Measurements from ENCODE around the gene ZNF592.

Gene ZNF592

GRCh38 chr15:84824260-84825007, 76.0 kb downstream of the ZNF592 start:
- no peak for DNase-seq (ENCODE audit: low read depth in 1 of 2, low spot score in 1 of 2)

DNA sequence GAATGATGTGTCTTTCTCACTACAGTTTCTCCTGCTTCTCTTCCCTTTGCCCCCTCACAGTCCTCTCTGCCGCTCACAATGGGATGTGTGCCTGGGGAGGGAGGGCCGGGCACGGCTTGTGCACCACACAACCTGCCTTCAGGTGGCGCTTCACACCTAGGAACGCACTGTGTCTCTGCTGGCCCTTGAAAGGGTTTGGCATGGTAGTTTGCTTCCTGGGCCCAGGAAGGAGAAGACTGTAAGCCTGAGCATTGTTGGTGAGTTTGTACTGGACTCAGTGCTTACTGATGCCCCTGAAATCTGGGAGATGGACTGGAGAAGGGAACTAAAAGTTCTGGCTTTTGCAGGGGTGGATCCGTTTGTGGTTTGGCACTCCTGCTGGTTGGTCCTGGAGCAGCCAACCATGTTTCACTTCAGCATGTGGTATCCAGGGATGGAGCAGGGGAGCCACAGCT, 78.0 kb downstream of the ZNF592 start:
- no peak for DNase-seq (ENCODE audit: low read depth in 1 of 2, low spot score in 1 of 2)

GRCh38 chr15:84827246-84827645, 78.9 kb downstream of the ZNF592 start:
- no peak for DNase-seq (ENCODE audit: low read depth in 1 of 2, low spot score in 1 of 2)

DNA sequence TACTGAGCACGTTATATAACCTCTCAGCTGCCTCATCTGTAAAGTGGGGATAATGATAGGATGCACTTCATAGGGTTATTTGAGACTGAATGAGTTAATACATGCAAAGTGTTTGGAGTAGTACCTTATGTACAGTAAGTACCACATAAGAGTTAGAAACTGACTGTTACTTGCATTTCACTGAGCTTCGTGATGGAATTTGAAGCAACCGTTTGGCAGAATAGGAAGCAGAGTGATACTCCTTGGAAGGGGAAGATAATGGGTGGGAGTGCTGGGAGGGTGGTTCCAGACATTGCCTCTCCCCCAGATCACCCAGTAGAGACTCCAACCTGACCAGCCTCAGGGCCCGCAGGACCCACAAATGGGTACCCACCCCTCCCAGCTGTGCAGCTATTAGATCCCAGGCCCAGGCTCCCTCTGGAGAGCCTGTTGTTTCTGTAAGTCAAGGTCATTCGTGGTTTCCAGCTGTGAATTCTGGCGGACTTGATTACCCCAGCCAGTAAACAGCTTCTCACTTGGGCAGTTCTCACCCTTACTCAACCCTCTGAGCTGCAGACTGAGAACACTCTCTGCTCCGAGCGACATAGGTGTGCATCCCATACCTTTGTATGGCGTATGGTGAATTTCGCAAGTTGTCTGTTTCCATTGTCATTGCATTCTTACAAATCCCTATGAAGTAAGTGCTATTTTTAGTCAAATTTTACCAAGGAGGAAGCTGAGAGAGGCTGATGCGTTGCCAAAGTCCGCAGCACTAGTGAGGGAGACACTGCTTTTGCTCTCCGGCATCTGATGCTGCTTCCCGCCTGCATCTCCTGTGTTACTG, 79.9 kb downstream of the ZNF592 start:
- DNase-seq (ENCODE audit: low read depth in 1 of 2, low spot score in 1 of 2), result no peak

DNA sequence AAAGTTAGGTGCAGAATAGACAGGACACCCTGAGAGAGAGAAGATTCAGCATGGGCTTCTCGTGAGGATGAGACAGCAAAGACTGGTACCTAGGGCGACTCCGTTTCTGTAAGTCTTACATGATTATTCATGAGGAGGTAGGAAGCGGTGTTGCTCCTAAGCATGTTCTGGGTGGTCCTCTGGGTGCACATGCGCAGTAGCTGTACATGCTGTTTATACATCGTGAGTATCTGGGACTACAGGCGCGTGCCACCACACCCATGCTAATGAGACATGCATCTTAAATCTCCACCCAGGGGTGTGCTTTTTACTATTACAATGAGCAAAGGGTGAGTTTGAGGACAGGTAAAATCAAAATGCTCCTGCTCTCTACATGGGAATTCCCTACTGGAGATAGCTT, 81.0 kb downstream of the ZNF592 start:
- DNase-seq (ENCODE audit: low read depth in 1 of 2, low spot score in 1 of 2), result no peak

DNA sequence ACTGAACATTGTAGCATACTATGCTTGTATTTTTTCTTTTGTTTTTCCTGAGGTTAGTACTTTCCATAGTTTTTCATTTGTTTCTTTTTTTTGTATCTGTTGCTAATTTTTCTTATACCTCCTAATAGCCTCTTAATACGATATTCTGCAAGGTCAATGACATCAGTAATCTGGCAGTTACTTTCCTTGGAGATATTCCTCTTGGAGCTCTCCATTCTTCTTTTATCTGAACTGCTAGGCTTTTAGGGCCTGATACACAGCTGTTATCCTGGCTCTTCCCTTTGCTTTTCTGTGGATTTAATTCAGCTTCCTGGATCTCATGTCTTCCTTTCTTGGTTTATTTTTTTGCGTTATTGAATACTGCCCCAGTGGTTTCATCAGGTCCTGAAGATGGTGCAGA, 81.6 kb downstream of the ZNF592 start:
- DNase-seq (ENCODE audit: low read depth in 1 of 2, low spot score in 1 of 2), result no peak

- DNase-seq (ENCODE audit: low read depth in 1 of 2, low spot score in 1 of 2), result no peak
Measured at GRCh38 chr15:84831028-84831427, 82.6 kb downstream of the ZNF592 start.

- DNase-seq (ENCODE audit: low read depth in 1 of 2, low spot score in 1 of 2), result no peak
Measured at GRCh38 chr15:84831613-84832012, 83.2 kb downstream of the ZNF592 start.

DNA sequence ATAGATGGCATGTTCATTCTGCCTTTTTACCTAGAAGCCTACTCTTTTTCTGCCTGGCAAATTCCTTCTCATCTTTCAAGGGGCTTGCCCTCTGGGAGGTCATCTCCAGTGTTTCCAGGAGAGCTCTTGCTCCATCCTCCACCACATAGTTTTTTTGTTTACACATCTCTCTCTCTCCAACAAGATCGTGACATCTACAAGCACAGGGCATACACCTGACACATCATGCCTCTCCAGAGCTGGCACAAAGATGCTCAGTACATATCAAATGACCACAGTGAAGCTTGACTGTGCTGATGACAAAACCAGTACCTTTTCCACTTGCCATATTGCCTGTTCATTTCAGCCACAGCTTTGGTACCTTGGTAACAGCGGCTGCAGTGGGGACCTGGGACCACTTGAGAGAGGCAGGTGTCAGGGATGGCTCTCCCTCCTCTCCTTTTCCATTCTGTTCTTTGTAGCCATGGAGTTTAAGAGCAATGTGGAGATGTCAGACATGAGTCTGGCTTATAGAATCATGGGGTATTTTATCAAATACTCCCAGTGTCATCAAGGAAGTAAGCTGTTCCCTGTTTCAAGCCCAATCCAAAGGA, 84.2 kb downstream of the ZNF592 start:
- DNase-seq (ENCODE audit: low read depth in 1 of 2, low spot score in 1 of 2), result no peak

- no peak for DNase-seq (ENCODE audit: low read depth in 1 of 2, low spot score in 1 of 2)
Measured at GRCh38 chr15:84833447-84834228, 85.2 kb downstream of the ZNF592 start.

DNA sequence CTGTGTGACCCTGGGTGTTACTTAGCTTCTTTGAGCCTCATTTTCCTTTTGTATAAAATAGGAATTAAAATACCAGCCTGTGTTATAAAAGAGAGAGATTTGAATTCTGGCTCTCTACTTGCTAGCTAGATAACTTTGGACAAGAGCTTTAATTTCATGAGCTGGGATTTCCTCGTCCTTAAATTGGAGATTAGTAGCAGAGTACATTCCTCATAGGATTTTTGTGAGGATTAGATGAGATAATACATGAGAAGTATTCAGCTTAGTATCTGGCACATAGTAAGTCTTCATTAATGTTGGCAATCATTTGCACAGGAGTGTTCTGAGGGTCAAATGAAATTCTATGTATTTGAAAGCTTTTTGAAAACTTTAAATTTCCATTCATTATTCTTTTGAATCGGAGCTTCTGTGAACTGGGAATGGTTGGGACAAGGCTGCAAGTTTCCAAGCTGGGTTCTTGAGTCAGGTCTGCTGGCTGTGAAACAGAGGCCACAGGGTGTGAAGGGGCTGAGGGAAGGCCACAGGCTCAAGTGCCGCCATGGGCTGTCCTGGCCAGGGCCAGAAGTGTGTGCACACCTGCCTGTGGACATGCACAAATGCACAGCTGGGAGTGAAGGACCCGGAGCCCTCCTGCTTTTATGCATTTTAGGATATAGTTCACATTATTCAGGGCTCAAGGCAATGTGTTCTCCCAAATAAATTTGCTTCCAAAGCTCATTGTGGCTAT, 86.0 kb downstream of the ZNF592 start:
- DNase-seq (ENCODE audit: low read depth in 1 of 2, low spot score in 1 of 2), result no peak

GRCh38 chr15:84834969-84835368, 86.6 kb downstream of the ZNF592 start:
- DNase-seq (ENCODE audit: low read depth in 1 of 2, low spot score in 1 of 2), result no peak

GRCh38 chr15:84835661-84836337, 87.4 kb downstream of the ZNF592 start:
- DNase-seq (ENCODE audit: low read depth in 1 of 2, low spot score in 1 of 2), result no peak

DNA sequence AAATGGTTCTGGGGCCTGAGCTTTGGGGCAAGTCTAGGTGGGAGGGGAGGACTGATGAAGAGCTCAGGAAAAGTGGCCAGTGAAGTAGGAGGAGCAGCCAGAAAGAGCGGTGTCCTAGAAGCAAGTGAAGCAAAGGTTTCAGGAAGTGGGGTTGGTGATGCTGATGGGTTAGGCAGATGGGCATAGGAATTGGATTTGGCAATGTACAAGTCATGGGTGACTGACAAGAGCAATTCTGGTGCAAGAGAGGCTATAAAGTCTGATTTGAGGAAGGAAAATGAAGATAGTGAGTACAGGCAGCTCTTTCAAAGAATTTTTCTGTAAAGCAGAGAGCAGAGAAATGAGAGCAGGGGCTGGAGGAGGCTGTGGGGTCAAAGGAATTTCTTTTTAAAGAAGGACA, 88.5 kb downstream of the ZNF592 start:
- no peak for DNase-seq (ENCODE audit: low read depth in 1 of 2, low spot score in 1 of 2)

GRCh38 chr15:84839714-84840113, 91.3 kb downstream of the ZNF592 start:
- no peak for DNase-seq (ENCODE audit: low read depth in 1 of 2, low spot score in 1 of 2)

- no peak for DNase-seq (ENCODE audit: low read depth in 1 of 2, low spot score in 1 of 2)
Measured at GRCh38 chr15:84840255-84840654, 91.9 kb downstream of the ZNF592 start.

- no peak for DNase-seq (ENCODE audit: low read depth in 1 of 2, low spot score in 1 of 2)
Measured at GRCh38 chr15:84840741-84841429, 92.5 kb downstream of the ZNF592 start.

GRCh38 chr15:84842781-84843180, 94.4 kb downstream of the ZNF592 start:
- DNase-seq (ENCODE audit: low read depth in 1 of 2, low spot score in 1 of 2), result no peak

- no peak for DNase-seq (ENCODE audit: low read depth in 1 of 2, low spot score in 1 of 2)
Measured at GRCh38 chr15:84844964-84845363, 96.6 kb downstream of the ZNF592 start.
